ENCODE measurements around the gene APOA4. TPM values are rescaled to one million over a fixed set of nuclear protein-coding genes. Genes with fewer than 3 reads are reported as not detected.

The APOA4 gene
- total and polyA plus RNA-seq, 2 of the 13 experiments (the other 11 are each of a cell fraction or from before 2014, with no cell fraction given) = 3.8 to 7.2 TPM

DNA sequence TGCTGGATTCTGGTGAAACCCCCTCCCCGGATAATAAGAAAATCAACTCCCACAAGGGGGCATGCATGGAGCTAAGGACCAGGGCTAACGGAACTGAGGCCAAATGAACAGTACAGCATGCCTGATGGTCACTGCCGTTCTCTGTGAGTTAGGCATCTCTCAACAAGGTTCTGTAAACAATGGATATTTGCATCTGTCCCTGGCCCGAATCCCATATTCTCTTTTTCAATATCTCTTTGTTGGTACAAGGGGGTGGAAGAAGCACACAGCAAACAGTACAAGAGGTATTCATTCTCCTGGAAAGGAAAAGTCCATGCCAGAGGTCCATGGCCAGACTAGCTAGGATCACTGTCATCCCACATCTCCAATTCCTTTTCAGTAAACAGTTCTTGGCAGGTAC lies 46.5 kb upstream of the APOA4 start (continued):
- no peak for TF ChIP-seq ZNF280B (CRISPR knock-in tag; IDR thresholded peaks at IDR 0.05; ENCODE audit: borderline replicate concordance)
- 0 out of 2 replicates have a peak, but pooled peaks have one; percentile 42 for TF ChIP-seq BCL6 (CRISPR knock-in tag; IDR thresholded peaks at IDR 0.05)
- TF ChIP-seq SOX6 (IDR thresholded peaks at IDR 0.05) = no peak
- TF ChIP-seq SOX6 (CRISPR knock-in tag; IDR thresholded peaks at IDR 0.05) = peak; percentile 76
- TF ChIP-seq FOXA1 (IDR thresholded peaks at IDR 0.05) = no peak
- peak; percentile 58; the same call in 1 of the 2 replicates for TF ChIP-seq FOXA1 (CRISPR knock-in tag; IDR thresholded peaks at IDR 0.05)
- TF ChIP-seq, protein P1, sequence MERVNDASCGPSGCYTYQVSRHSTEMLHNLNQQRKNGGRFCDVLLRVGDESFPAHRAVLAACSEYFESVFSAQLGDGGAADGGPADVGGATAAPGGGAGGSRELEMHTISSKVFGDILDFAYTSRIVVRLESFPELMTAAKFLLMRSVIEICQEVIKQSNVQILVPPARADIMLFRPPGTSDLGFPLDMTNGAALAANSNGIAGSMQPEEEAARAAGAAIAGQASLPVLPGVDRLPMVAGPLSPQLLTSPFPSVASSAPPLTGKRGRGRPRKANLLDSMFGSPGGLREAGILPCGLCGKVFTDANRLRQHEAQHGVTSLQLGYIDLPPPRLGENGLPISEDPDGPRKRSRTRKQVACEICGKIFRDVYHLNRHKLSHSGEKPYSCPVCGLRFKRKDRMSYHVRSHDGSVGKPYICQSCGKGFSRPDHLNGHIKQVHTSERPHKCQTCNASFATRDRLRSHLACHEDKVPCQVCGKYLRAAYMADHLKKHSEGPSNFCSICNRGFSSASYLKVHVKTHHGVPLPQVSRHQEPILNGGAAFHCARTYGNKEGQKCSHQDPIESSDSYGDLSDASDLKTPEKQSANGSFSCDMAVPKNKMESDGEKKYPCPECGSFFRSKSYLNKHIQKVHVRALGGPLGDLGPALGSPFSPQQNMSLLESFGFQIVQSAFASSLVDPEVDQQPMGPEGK (CRISPR knock-in tag; IDR thresholded peaks at IDR 0.05) = peak; percentile 61
- no peak for TF ChIP-seq ZNF614 (CRISPR knock-in tag; IDR thresholded peaks at IDR 0.05; ENCODE audit: borderline replicate concordance)
- no peak for TF ChIP-seq FOXP1 (IDR thresholded peaks at IDR 0.05)
- TF ChIP-seq FOXP1 (CRISPR knock-in tag; IDR thresholded peaks at IDR 0.05) = peak; percentile 38; the same call in 1 of the 2 replicates
- TF ChIP-seq ARID5B (CRISPR knock-in tag; IDR thresholded peaks at IDR 0.05) = 0 out of 2 replicates have a peak, but pooled peaks have one; percentile 31
- TF ChIP-seq PAXIP1 (CRISPR knock-in tag; conservative IDR thresholded peaks at IDR 0.05) = peak; percentile 32; the same call in 1 of the 2 replicates
- peak; percentile 63 for TF ChIP-seq FOXA3 (CRISPR knock-in tag; IDR thresholded peaks at IDR 0.05)

All from HepG2 (cell line).